CD14-positive monocyte (primary cell): ENCODE data around the gene TRAPPC6A. TPM values are rescaled to one million over a fixed set of nuclear protein-coding genes. Genes with fewer than 3 reads are reported as not detected.

ENCODE experiments used
- DNase-seq, 3 donors: peaks; one replicate each; pipeline ENCODE4 v3.0.0-alpha.2; 2011 to 2022
- H2AFZ ChIP-seq: 2 replicates; pipeline ENCODE4 v1.6.0; 2012; ENCODE audit warnings: mild to moderate bottlenecking, low read depth, low read length, inconsistent platforms; ENCODE audit not compliant: insufficient read depth, poor library complexity, severe bottlenecking
- H3K27ac ChIP-seq, 2 donors: 1 replicate in 1 of 2; 2 replicates in 1 of 2; pipeline ENCODE4 v1.5.1; 2012 to 2013; ENCODE audit warnings: low read length in 2 of 2, control low read depth in 1 of 2, inconsistent platforms in 1 of 2, low read depth in 1 of 2, mild to moderate bottlenecking in 1 of 2
- H3K27me3 ChIP-seq, 2 donors: one replicate each; pipeline versions ENCODE4 v1.6.0 to v1.6.1; 2011 to 2013; ENCODE audit warnings: low read length in 2 of 2; ENCODE audit not compliant: control insufficient read depth in 2 of 2, insufficient read depth in 2 of 2
- H3K36me3 ChIP-seq, 2 donors: replicated peaks in 1 of 2; 1 replicate in 1 of 2; 2 replicates in 1 of 2; pipeline versions ENCODE4 v1.5.1 to v1.6.1; 2012 to 2013; ENCODE audit warnings: low read length in 2 of 2, control low read depth in 1 of 2, inconsistent platforms in 1 of 2, mild to moderate bottlenecking in 1 of 2; ENCODE audit not compliant: insufficient read depth in 2 of 2, control insufficient read depth in 1 of 2
- H3K4me1 ChIP-seq, 2 donors: 1 replicate in 1 of 2; 2 replicates in 1 of 2; pipeline versions ENCODE4 v1.5.1 to v1.6.1; 2012 to 2013; ENCODE audit warnings: low read length in 2 of 2, control low read depth in 1 of 2, inconsistent platforms in 1 of 2, mild to moderate bottlenecking in 1 of 2, moderate library complexity in 1 of 2; ENCODE audit not compliant: insufficient read depth in 2 of 2, control insufficient read depth in 1 of 2
- H3K4me2 ChIP-seq: replicated peaks from 2 replicates; pipeline ENCODE3; 2012; ENCODE audit warnings: low read length, moderate library complexity, mild to moderate bottlenecking; ENCODE audit not compliant: poor library complexity, severe bottlenecking; ENCODE audit errors: extremely low read depth
- H3K4me3 ChIP-seq, 3 experiments: fragments of 200-600 bp in 1 of 3; sonication (generic) in 1 of 3; replicated peaks in 1 of 3; 1 replicate in 2 of 3; 2 replicates in 1 of 3; pipeline ENCODE4 v1.5.1; 2011 to 2013; ENCODE audit warnings: low read length in 3 of 3, mild to moderate bottlenecking in 3 of 3, control low read depth in 2 of 3, low read depth in 2 of 3, inconsistent platforms in 1 of 3, moderate library complexity in 1 of 3
- H3K79me2 ChIP-seq: 2 replicates; pipeline ENCODE4 v1.6.0; 2012; ENCODE audit warnings: mild to moderate bottlenecking, control low read depth, inconsistent platforms, low read length, moderate library complexity; ENCODE audit not compliant: insufficient read depth
- H3K9ac ChIP-seq: 2 replicates; pipeline ENCODE4 v1.6.0; 2017; ENCODE audit warnings: low read length, mild to moderate bottlenecking; ENCODE audit not compliant: insufficient read depth, poor library complexity, severe bottlenecking
- H3K9me3 ChIP-seq, 2 donors: replicated peaks in 1 of 2; 1 replicate in 1 of 2; 2 replicates in 1 of 2; pipeline versions ENCODE4 v1.5.1 to v1.6.1; 2012 to 2013; ENCODE audit warnings: low read length in 2 of 2, control low read depth in 1 of 2; ENCODE audit not compliant: control insufficient read depth in 1 of 2, insufficient read depth in 1 of 2
- H4K20me1 ChIP-seq: 2 replicates; pipeline ENCODE4 v1.6.0; 2012; ENCODE audit warnings: mild to moderate bottlenecking, low read length, control low read depth, moderate library complexity; ENCODE audit not compliant: insufficient read depth
- H3K27ac Mint-ChIP-seq, 7 donors: one replicate each; pipeline ENCODE4 v1.8.0; 2020; ENCODE audit warnings: mild to moderate bottlenecking in 7 of 7, mixed read lengths in 7 of 7, moderate library complexity in 6 of 7, inconsistent platforms in 2 of 7
- H3K27me3 Mint-ChIP-seq, 3 donors: one replicate each; pipeline ENCODE4 v1.8.0; 2021 to 2022; ENCODE audit warnings: low read depth in 3 of 3, mild to moderate bottlenecking in 3 of 3, mixed read lengths in 3 of 3, moderate library complexity in 3 of 3, inconsistent platforms in 1 of 3
- H3K36me3 Mint-ChIP-seq, 2 donors: one replicate each; pipeline ENCODE4 v1.8.0; 2020; ENCODE audit warnings: mixed read lengths in 2 of 2, inconsistent platforms in 1 of 2, mild to moderate bottlenecking in 1 of 2
- H3K4me1 Mint-ChIP-seq: one replicate; pipeline ENCODE4 v1.8.0; 2020; ENCODE audit warnings: mild to moderate bottlenecking, mixed read lengths
- H3K4me3 Mint-ChIP-seq, 2 donors: one replicate each; pipeline ENCODE4 v1.8.0; 2020; ENCODE audit warnings: mild to moderate bottlenecking in 2 of 2, mixed read lengths in 2 of 2, moderate library complexity in 1 of 2
- H3K9me3 Mint-ChIP-seq, 7 donors: one replicate each; pipeline ENCODE4 v1.8.0; 2020 to 2022; ENCODE audit warnings: mixed read lengths in 7 of 7, mild to moderate bottlenecking in 6 of 7, moderate library complexity in 6 of 7, inconsistent platforms in 2 of 7
- CTCF ChIP-seq: fragments of 200-600 bp; IDR thresholded peaks from one replicate; pipeline ENCODE4 v1.8.0; 2022; ENCODE audit warnings: antibody characterized with exemption, mild to moderate bottlenecking
- WGBS: methylation state at CpG from one replicate; pipeline ENCODE4 v1.1.5; 2013; ENCODE audit warnings: missing lambda C conversion rate; ENCODE audit not compliant: insufficient coverage; 5-methylcytosine and 5-hydroxymethylcytosine counted together
- intact Hi-C, 2 donors: fragments of 100-400 bp; cut with micrococcal nuclease; formaldehyde crosslinking; loops; one replicate each; pipeline versions ENCODE4 v1.15.0 to v1.15.1; 2023
- polyA plus RNA-seq, 3 donors: library from polyadenylated mRNA; depleted of rRNA in 1 of 3; unstranded in 2 of 3; stranded (reverse) in 1 of 3; fragments of 300-500 nt in 2 of 3; fragments of >200 nt in 1 of 3; fragmentation: Illumina TruSeq in 2 of 3; gene quantifications; 1 replicate in 2 of 3; 2 replicates in 1 of 3; pipeline ENCODE4 v1.2.3, GENCODE V29; 2012 to 2021

The TRAPPC6A gene
- polyA plus RNA-seq, 3 donors = 49.7 to 82.7 (median 63.4) TPM

- no peak overlapping the region for H3K9ac ChIP-seq
- H4K20me1 ChIP-seq = peaks cover 86% of the 10 kb centered on the region
These were observed 59.9 kb downstream of the TRAPPC6A start for GRCh38 chr19:45118106-45118505.

GRCh38 chr19:45117671-45118070, 60.4 kb downstream of the TRAPPC6A start:
- H3K4me1 Mint-ChIP-seq = peaks cover 44% of the 10 kb centered on the region
- no peak overlapping the region for H3K4me3 Mint-ChIP-seq
- DNase-seq = no peak
- peaks cover 6 to 11% (median 7%) of the 10 kb centered on the region in 3 donors for H3K27me3 Mint-ChIP-seq
- H3K27me3 ChIP-seq = no peaks in the 10 kb centered on the region
- intact Hi-C loops = no loop called here
- H3K9me3 Mint-ChIP-seq = no peaks in the 10 kb centered on the region
- no peak overlapping the region for H3K4me3 ChIP-seq
- 67% methylated on average over 8 of the region's 12 CpGs for WGBS
- peak overlapping the region in 1 of 7 donors; percentile 58 for H3K27ac Mint-ChIP-seq
- H3K9me3 ChIP-seq = no peaks in the 10 kb centered on the region
- H3K4me2 ChIP-seq = no peak overlapping the region
- peak overlapping the region; percentile 8 for H3K9ac ChIP-seq
- no peak overlapping the region for H3K27ac ChIP-seq
- no peaks in the 10 kb centered on the region for H3K36me3 ChIP-seq
- peaks cover 60% of the 10 kb centered on the region for H3K79me2 ChIP-seq
- H3K4me1 ChIP-seq = peaks cover 20 to 30% of the 10 kb centered on the region in 2 donors
- H4K20me1 ChIP-seq = peaks cover 87% of the 10 kb centered on the region
- H3K36me3 Mint-ChIP-seq = peaks cover 4 to 11% of the 10 kb centered on the region in 2 donors
- H2AFZ ChIP-seq = no peak overlapping the region
- TF ChIP-seq CTCF = no peak

More at GRCh38 chr19:45118106-45118505, 59.9 kb downstream of the TRAPPC6A start:
- Histone ChIP-seq H3K4me2 (no peak overlapping the region), H3K36me3 (no peaks in the 10 kb centered on the region), H3K9me3 (no peaks in the 10 kb centered on the region), H3K4me1 (peaks cover 20 to 30% of the 10 kb centered on the region in 2 donors), H2AFZ (no peak overlapping the region), H3K79me2 (peaks cover 60% of the 10 kb centered on the region), H3K27ac (no peak overlapping the region), H3K4me3 (no peak overlapping the region), H3K27me3 (no peaks in the 10 kb centered on the region)
- Mint-ChIP-seq H3K9me3 (no peaks in the 10 kb centered on the region), H3K4me1 (peaks cover 44% of the 10 kb centered on the region), H3K27ac (peak overlapping the region in 1 of 7 donors; percentile 58), H3K36me3 (peaks cover 4 to 11% of the 10 kb centered on the region in 2 donors), H3K27me3 (peaks cover 6 to 11% (median 7%) of the 10 kb centered on the region in 3 donors), H3K4me3 (peak overlapping the region in 1 of 2 donors; percentile 2)
- WGBS = 69% methylated on average over 5 of the region's 5 CpGs
- TF ChIP-seq CTCF = no peak
- DNase-seq = no peak
- intact Hi-C loops = no loop called here
